HL-60 (cell line): Measurements from ENCODE around the gene CD164.

Experiments used
- CTCF ChIP-seq: IDR thresholded peaks from one replicate; pipeline ENCODE4 v1.5.1; 2011; ENCODE audit warnings: low read length, control low read depth, inconsistent platforms; ENCODE audit not compliant: insufficient read depth
- POLR2AphosphoS5 ChIP-seq: IDR thresholded peaks from 2 replicates; pipeline ENCODE4 v1.6.1; 2012; ENCODE audit warnings: low read depth
- REST ChIP-seq: IDR thresholded peaks from 2 replicates; pipeline ENCODE4 v1.6.1; 2012; ENCODE audit warnings: low read depth; ENCODE audit not compliant: insufficient replicate concordance

GRCh38 chr6:109316909-109317308 is 65.4 kb downstream of the CD164 start:
- TF ChIP-seq CTCF (no peak), REST (no peak), POLR2AphosphoS5 (no peak)
